ENCODE results near the gene MAG.

DNA sequence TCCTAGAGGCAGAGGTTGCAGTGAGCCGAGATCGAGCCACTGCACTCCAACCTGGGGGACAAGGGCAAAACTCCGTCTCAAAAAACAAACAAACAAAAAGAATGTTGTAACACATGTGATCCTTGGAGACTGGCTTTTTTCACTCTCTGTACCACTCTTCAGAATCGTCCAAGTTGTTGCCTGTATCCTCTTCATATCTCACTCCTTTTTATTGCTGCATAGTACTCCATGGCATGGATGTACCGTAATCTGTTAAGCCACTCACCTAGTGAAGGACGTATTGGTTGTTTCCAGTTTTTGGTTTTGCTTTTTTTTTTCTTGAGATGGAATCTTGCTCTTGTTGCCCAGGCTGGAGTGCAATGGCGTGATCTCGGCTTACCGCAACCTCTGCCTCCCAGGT is 30.1 kb downstream of the MAG start:
- no peak for TF ChIP-seq CTCF (IDR thresholded peaks at IDR 0.05 in 2 of 3, conservative IDR thresholded peaks at IDR 0.05 in 1 of 3; ENCODE audit: borderline replicate concordance in 1 of 3, insufficient read depth in 1 of 3, low read depth in 2 of 3, low read length in 2 of 3)
- TF ChIP-seq, protein P1, sequence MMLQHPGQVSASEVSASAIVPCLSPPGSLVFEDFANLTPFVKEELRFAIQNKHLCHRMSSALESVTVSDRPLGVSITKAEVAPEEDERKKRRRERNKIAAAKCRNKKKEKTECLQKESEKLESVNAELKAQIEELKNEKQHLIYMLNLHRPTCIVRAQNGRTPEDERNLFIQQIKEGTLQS (IDR thresholded peaks at IDR 0.05): no peak
- TF ChIP-seq YY1 (IDR thresholded peaks at IDR 0.05; ENCODE audit: extremely low read depth, insufficient replicate concordance, low read depth, low read length): no peak
- TF ChIP-seq POLR2AphosphoS5 (IDR thresholded peaks at IDR 0.05; ENCODE audit: low read depth, low read length): no peak

Measured in HCT116 (cell line).